ENCODE data around the gene TVP23A.
"Not testable (repeated sequence)": the region's sequence is repeated elsewhere in the genome, so short reads cannot be mapped to it uniquely, and the experiment has no call there.

Gene TVP23A

DNA sequence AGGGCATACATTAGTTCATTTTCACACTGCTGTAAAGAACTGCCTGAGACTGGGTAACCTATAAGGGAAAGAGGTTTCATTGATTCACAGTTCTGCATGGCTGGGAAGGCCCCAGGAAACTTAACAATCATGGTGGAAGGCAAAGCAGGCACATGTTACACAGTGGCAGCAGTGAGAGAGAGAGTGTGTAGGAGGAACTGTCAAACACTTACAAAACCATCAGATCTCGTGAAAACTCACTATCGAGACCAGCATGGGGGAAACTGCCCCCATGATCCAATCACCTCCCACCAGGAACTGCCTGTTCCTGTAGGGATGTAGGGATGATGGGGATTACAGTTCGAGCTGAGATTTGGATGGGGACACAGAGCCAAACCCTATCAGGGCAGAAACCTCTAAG, 57.7 kb downstream of the TVP23A start:
- no peak for TF ChIP-seq ZNF274 (IDR thresholded peaks at IDR 0.05; ENCODE audit: low read depth, low read length)
- no peak overlapping the region for H3K4me3 ChIP-seq (ENCODE audit: low read length)

GRCh38 chr16:10756574-10756973, 62.0 kb downstream of the TVP23A start:
- TF ChIP-seq ZNF274 (IDR thresholded peaks at IDR 0.05; ENCODE audit: low read depth, low read length), result no peak
- no peak overlapping the region for H3K4me3 ChIP-seq (ENCODE audit: low read length)

- H3K4me3 ChIP-seq (ENCODE audit: low read length), result no peak overlapping the region
- no peak for TF ChIP-seq ZNF274 (IDR thresholded peaks at IDR 0.05; ENCODE audit: low read depth, low read length)
Observed at GRCh38 chr16:10754941-10755340, 63.7 kb downstream of the TVP23A start.

- TF ChIP-seq ZNF274 (IDR thresholded peaks at IDR 0.05; ENCODE audit: low read depth, low read length), result no peak
- H3K4me3 ChIP-seq (ENCODE audit: low read length), result peak overlapping the region; percentile 1; the same call in 1 of the 2 replicates
Observed at GRCh38 chr16:10753670-10754069, 64.9 kb downstream of the TVP23A start.

GRCh38 chr16:10752843-10753523, 65.6 kb downstream of the TVP23A start:
- no peak for TF ChIP-seq ZNF274 (IDR thresholded peaks at IDR 0.05; ENCODE audit: low read depth, low read length)
- H3K4me3 ChIP-seq (ENCODE audit: low read length), result no peak overlapping the region; the same call in 1 of the 2 replicates

- no peak for TF ChIP-seq ZNF274 (IDR thresholded peaks at IDR 0.05; ENCODE audit: low read depth, low read length)
- H3K4me3 ChIP-seq (ENCODE audit: low read length), result no peak overlapping the region
Observed at GRCh38 chr16:10751291-10751697, 67.3 kb downstream of the TVP23A start.

GRCh38 chr16:10750793-10751192, 67.8 kb downstream of the TVP23A start:
- no peak overlapping the region for H3K4me3 ChIP-seq (ENCODE audit: low read length)
- TF ChIP-seq ZNF274 (IDR thresholded peaks at IDR 0.05; ENCODE audit: low read depth, low read length), result no peak

DNA sequence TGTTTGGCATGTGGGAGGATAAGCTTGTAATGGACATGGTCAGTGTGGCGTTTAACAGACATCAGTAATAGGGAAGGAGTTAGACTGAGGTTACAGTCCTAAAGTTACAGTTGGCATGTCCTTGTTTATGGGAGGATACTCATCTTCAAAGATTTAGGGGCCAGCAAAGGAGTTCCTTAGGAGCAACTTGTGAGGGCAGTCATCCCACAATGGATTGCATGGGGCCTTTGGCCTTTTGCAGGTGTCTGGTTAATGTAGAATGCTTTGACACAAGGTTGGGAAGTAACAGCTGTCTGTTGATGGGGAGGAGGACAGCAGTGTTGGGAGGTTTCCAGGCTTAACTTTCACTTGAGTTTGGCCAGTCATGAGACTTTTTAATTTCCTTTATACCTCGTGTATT, 72.8 kb downstream of the TVP23A start:
- H3K4me3 ChIP-seq (ENCODE audit: low read length), result no peak overlapping the region
- TF ChIP-seq ZNF274 (IDR thresholded peaks at IDR 0.05; ENCODE audit: low read depth, low read length), result no peak

DNA sequence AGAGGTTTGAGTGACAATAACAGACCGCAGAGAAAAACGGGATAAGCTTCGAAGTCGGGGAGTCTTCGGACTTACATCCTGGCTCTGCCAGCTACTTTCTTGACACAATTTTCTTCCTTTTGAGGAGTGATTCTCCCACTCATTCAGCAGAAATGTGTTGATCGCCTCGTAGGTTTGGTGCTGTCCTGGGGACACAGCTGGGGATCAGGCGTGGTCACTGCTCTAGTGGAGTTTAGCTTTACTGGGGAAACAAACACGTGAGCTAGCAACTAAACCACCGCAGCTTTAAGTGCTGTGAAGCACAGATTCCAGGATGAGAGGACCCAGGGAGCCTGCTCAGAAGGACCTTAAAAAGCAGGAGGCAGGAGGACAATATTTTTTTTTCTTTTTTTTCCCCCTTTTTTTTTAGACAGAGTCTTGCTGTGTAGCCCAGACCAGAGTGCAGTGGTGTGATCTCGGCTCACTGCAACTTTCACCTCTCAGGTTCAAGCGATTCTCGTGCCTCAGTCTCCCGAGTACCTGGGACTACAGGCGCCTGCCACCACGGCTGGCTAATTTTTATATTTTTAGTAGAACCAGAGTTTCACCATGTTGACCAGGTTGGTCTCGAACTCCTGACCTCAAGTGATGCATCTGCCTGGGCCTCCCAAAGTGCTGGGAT, 74.1 kb downstream of the TVP23A start:
- peak overlapping the region; percentile 62 for H3K4me3 ChIP-seq (ENCODE audit: low read length)
- TF ChIP-seq ZNF274 (IDR thresholded peaks at IDR 0.05; ENCODE audit: low read depth, low read length), result no peak

GRCh38 chr16:10743610-10744369, 74.8 kb downstream of the TVP23A start, which contains the start of gene NUBP1:
NUBP1 (plus strand) TSS chr16:10743842; CDS start chr16:10743864, 22 bp downstream.
- no peak for TF ChIP-seq ZNF274 (IDR thresholded peaks at IDR 0.05; ENCODE audit: low read depth, low read length)
- peak within 1 kb of the TSS; percentile 66 for H3K4me3 ChIP-seq (ENCODE audit: low read length)

GRCh38 chr16:10743227-10743609, 75.4 kb downstream of the TVP23A start:
- no peak for TF ChIP-seq ZNF274 (IDR thresholded peaks at IDR 0.05; ENCODE audit: low read depth, low read length)

DNA sequence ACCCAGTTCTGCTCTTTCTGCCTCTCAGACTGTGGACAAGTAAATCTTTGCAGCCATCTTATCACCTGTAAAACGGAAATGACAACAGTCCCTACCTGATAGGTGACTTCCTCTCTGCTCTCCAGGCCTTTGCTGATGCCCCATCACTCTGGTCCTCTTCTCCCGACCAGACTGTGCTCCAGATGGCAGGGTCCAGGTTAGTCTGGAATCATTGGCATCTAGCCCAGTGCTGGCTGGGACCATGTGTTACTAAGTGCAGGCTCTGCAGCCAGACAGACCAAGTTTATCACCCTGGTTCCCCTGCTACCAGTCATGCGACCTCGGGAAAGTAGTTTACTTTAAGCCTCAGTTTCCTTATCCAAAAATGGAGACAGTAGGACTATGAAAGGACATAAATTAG, 76.8 kb downstream of the TVP23A start:
- no peak for TF ChIP-seq ZNF274 (IDR thresholded peaks at IDR 0.05; ENCODE audit: low read depth, low read length)
- H3K4me3 ChIP-seq (ENCODE audit: low read length), result no peak overlapping the region

More at GRCh38 chr16:10743227-10743609, 75.4 kb downstream of the TVP23A start:
- H3K4me3 ChIP-seq (ENCODE audit: low read length), result peak overlapping the region; percentile 66

GRCh38 chr16:10741249-10741648, 77.3 kb downstream of the TVP23A start:
- H3K4me3 ChIP-seq (ENCODE audit: low read length), result not testable (repeated sequence)

GRCh38 chr16:10740845-10741208, 77.8 kb downstream of the TVP23A start:
- no peak for TF ChIP-seq ZNF274 (IDR thresholded peaks at IDR 0.05; ENCODE audit: low read depth, low read length)
- H3K4me3 ChIP-seq (ENCODE audit: low read length), result no peak overlapping the region
